Right atrium auricular region (tissue), 2 donors: Measurements from ENCODE around the gene CDA. TPM values are rescaled to one million over a fixed set of nuclear protein-coding genes. Genes with fewer than 3 reads are reported as not detected.

Experiments
- DNase-seq: peaks from one replicate; pipeline ENCODE4 v3.0.0-alpha.2; 2019; ENCODE audit warnings: low spot score
- H3K27ac ChIP-seq, 2 donors: fragments of 200-600 bp; sonication (generic); 1 replicate in 1 of 2; 2 replicates in 1 of 2; pipeline ENCODE4 v1.5.1; 2016 to 2019
- H3K27me3 ChIP-seq, 2 donors: fragments of 200-600 bp; sonication (generic); one replicate each; pipeline versions ENCODE4 v1.5.1 to v1.6.0; 2017 to 2019
- H3K36me3 ChIP-seq: fragments of 200-600 bp; sonication (generic); one replicate; pipeline ENCODE4 v1.5.1; 2016
- H3K4me1 ChIP-seq, 2 donors: fragments of 200-600 bp; sonication (generic); one replicate each; pipeline versions ENCODE4 v1.5.1 to v1.6.0; 2017 to 2019
- H3K4me3 ChIP-seq, 2 donors: fragments of 200-600 bp; sonication (generic); 1 replicate in 1 of 2; 2 replicates in 1 of 2; pipeline ENCODE4 v1.5.1; 2017 to 2019; ENCODE audit warnings: mild to moderate bottlenecking in 1 of 2, moderate library complexity in 1 of 2
- H3K9me3 ChIP-seq, 2 donors: fragments of 200-600 bp; sonication (generic); one replicate each; pipeline ENCODE4 v1.5.1; 2019
- CTCF ChIP-seq, 2 donors: fragments of 200-600 bp; sonication (generic); IDR thresholded peaks; one replicate each; pipeline ENCODE4 v1.5.1; 2019; ENCODE audit warnings: antibody characterized with exemption in 2 of 2
- total RNA-seq, 2 donors: library from RNA; depleted of rRNA; stranded (reverse); fragments of >200 nt; gene quantifications; one replicate each; pipeline ENCODE4 v1.1.0, GENCODE V29; 2016

The CDA gene
- total RNA-seq, result 1 to 10 TPM; 1.3 to 6.6 TPM

DNA sequence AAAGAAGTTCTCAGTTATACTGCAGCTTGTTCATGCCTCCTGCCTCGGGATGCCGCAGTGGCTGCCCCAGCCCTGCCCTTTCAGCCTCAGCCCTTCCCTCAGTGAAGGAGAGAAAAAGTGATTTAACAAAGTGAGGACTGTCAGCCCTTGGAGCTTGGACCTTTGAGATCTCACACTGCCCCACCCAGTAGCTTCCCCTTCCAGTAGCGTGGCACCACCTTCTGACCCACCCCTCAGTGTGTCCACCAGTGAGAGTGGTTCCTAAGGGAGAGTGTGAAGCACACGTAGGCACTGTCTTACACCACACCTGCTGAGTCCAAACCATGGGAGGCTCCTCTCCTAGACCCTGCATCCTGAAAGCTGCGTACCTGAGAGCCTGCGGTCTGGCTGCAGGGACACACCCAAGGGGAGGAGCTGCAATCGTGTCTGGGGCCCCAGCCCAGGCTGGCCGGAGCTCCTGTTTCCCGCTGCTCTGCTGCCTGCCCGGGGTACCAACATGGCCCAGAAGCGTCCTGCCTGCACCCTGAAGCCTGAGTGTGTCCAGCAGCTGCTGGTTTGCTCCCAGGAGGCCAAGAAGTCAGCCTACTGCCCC lies at the start of gene CDA:
Gene CDA, plus strand, starts transcription at position 464 of the 592 bp plus-strand sequence. Its CDS starts 33 bp downstream, at position 497.
- DNase-seq, result peak; percentile 59
- peak within 1 kb of the TSS; percentile 71 to 84 for H3K27ac ChIP-seq
- H3K4me1 ChIP-seq, result peaks cover 0 to 22% of the 10 kb centered on the region in 2 donors
- no peak for TF ChIP-seq CTCF (IDR thresholded peaks at IDR 0.05)
- H3K9me3 ChIP-seq, result no peaks in the 10 kb centered on the region
- peak within 1 kb of the TSS; percentile 24 to 31 for H3K4me3 ChIP-seq
- H3K36me3 ChIP-seq, result no peaks in the 10 kb centered on the region
- no peaks in the 10 kb centered on the region for H3K27me3 ChIP-seq

GRCh38 chr1:20540281-20540680 lies 48.6 kb upstream of the CDA start:
- no peaks in the 10 kb centered on the region for H3K9me3 ChIP-seq
- H3K27ac ChIP-seq, result no peak overlapping the region
- no peaks in the 10 kb centered on the region for H3K27me3 ChIP-seq
- H3K4me3 ChIP-seq, result no peak overlapping the region
- no peak for DNase-seq
- no peaks in the 10 kb centered on the region for H3K4me1 ChIP-seq
- no peak for TF ChIP-seq CTCF (IDR thresholded peaks at IDR 0.05)
- no peaks in the 10 kb centered on the region for H3K36me3 ChIP-seq

GRCh38 chr1:20546637-20547036 lies 42.3 kb upstream of the CDA start:
- no peak overlapping the region for H3K27ac ChIP-seq
- no peaks in the 10 kb centered on the region for H3K27me3 ChIP-seq
- TF ChIP-seq CTCF (IDR thresholded peaks at IDR 0.05), result no peak
- H3K36me3 ChIP-seq, result no peaks in the 10 kb centered on the region
- no peak overlapping the region for H3K4me3 ChIP-seq
- H3K4me1 ChIP-seq, result peaks cover 0 to under 1% of the 10 kb centered on the region in 2 donors
- no peak for DNase-seq
- no peaks in the 10 kb centered on the region for H3K9me3 ChIP-seq

- no peak for TF ChIP-seq CTCF (IDR thresholded peaks at IDR 0.05)
- Histone ChIP-seq H3K4me3 (no peak overlapping the region), H3K36me3 (no peaks in the 10 kb centered on the region), H3K27me3 (no peaks in the 10 kb centered on the region), H3K4me1 (peaks cover 0 to 32% of the 10 kb centered on the region in 2 donors), H3K27ac (peak overlapping the region in 1 of 2 donors; percentile 72), H3K9me3 (no peaks in the 10 kb centered on the region)
- DNase-seq, result no peak
These were observed 37.7 kb upstream of the CDA start for GRCh38 chr1:20551161-20551560.

DNA sequence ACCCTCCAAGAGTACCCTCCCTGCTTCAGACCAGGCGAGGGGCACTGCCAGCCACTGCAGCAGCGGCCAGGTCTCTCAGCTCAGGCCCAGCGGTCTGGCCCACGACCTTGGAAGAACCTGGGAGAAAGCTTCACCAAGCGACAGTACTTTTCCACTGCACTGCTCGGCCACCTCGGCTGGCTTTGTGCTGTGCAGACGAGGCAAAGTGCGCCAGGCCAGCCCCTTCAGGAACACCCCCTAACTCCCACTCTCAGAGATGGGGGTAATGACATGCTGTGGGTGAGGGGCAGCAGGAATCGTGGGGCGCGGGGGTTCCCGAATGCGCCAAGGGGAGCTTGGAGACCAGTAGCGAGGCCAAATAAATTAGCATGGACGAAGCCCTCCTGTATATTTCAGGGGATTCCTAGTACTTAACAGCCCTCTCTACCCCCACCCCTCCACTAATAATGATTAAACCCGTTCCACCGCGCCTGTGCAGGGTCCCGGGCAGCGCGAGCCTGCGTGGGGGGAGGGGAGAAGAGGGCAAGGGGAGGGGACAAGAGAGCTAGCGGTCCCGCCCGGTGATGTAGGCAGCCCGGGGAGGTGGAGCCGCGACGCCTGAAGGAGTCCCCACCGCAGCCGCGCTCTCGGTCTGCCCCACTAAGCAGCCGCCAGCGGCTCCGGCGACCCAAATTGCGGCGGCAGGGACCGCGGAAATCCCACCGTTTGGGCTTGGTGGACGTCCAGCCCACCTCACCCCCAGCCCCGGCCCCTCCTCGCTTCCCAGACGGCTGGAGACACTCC lies 36.8 kb upstream of the CDA start, which contains the start of gene FAM43B:
Gene FAM43B, plus strand, starts transcription at position 629 of the 783 bp plus-strand sequence. CDS start 401 bp downstream, outside the sequence.
- Histone ChIP-seq H3K36me3 (no peaks in the 10 kb centered on the region), H3K27ac (peak within 1 kb of the TSS; percentile 62 to 72), H3K4me1 (peaks cover 0 to 32% of the 10 kb centered on the region in 2 donors), H3K27me3 (no peaks in the 10 kb centered on the region), H3K9me3 (no peaks in the 10 kb centered on the region), H3K4me3 (peak within 1 kb of the TSS; percentile 44 to 56)
- no peak for TF ChIP-seq CTCF (IDR thresholded peaks at IDR 0.05)
- DNase-seq, result peak; percentile 85
